Breast epithelium (tissue), 3 donors: ENCODE results near the gene MGAT5B.

Experiments
- CTCF ChIP-seq, 3 donors: fragments of 450-650 bp; IDR thresholded peaks; one replicate each; pipeline ENCODE4 v1.5.1; 2016 to 2017; ENCODE audit warnings: antibody characterized with exemption in 3 of 3, mild to moderate bottlenecking in 3 of 3, moderate library complexity in 3 of 3
- POLR2A ChIP-seq: fragments of 450-650 bp; IDR thresholded peaks from one replicate; pipeline ENCODE4 v1.6.1; 2016; ENCODE audit warnings: antibody characterized with exemption, mild to moderate bottlenecking, moderate library complexity

DNA sequence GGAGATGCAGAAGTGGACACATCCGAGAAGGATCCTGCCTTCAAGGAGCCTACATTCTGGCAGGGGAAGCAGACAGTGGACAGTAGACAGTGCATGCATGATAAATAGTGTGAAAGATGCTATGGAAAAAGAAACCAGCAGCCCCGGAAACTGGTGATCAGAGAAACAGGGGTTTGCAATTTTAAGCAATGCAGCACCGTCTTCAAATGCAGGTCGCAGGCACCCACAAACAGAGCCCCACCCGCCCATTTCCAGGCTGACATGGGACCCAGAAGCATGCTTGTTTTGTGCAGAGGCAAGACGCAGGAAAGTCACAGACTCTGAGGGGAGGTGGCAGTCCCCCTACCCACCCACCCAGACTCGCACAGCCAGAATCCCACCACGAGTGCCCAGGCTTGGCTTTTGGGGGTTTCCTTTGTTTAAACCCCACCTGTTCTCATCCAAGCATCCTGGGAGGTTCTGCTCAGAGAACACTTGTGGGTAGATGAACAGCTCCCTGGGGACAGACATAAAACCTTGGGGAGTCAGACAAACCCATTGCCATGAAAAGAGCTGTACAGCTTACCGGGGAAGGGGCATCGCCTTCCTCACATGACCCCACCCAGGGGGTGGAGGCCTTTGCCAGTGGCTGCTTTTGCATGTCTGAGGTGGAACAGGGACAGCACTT lies 114.3 kb downstream of the MGAT5B start:
- TF ChIP-seq POLR2A (no peak), CTCF (IDR thresholded peaks at IDR 0.05) (no peak)
